Measurements from ENCODE around the gene TSPAN5.

- TF ChIP-seq CTCF (IDR thresholded peaks at IDR 0.05) (no peak), POLR2A (IDR thresholded peaks at IDR 0.05) (no peak)
Measured at GRCh38 chr4:98626350-98626749, 32.1 kb downstream of the TSPAN5 start.

Data from heart left ventricle (tissue), 13 donors.